PC-3 (cell line): Measurements from ENCODE around the gene ACTL10. TPM values are rescaled to one million over a fixed set of nuclear protein-coding genes. Genes with fewer than 3 reads are reported as not detected.

ENCODE experiments used
- ATAC-seq: fragments of 200-7000 bp; cut with Tn5 transposase; 2 replicates; pipeline ENCODE4 v1.9.1; 2020; ENCODE audit warnings: mild to moderate bottlenecking, moderate library complexity
- BruUV-seq: library from RNA; stranded (reverse); fragments of 400-500 nt; replicated peaks from 2 replicates; lab custom pipeline; 2021; lab: Mats Ljungman, UMichigan
- CTCF ChIA-PET: fragments of 300-600 bp; sonication (Branson Sonifier 250); formaldehyde crosslinking; loops from one replicate; lab custom pipeline; 2022; ENCODE audit warnings: antibody characterized with exemption; lab: Charles Lee
- POLR2A ChIA-PET: fragments of 300-600 bp; sonication (Branson Sonifier 250); formaldehyde crosslinking; loops from one replicate; lab custom pipeline; 2022; ENCODE audit warnings: antibody characterized with exemption; ENCODE audit not compliant: unreplicated experiment; lab: Charles Lee
- DNase-seq: peaks from one replicate; pipeline ENCODE4 v3.0.0-alpha.2; 2015
- H2AFZ ChIP-seq: fragments of 300-600 bp; sonication (generic); 2 replicates; pipeline ENCODE4 v1.6.0; 2016; ENCODE audit warnings: antibody characterized with exemption, low read length
- H3F3A ChIP-seq: fragments of 300-600 bp; sonication (generic); one replicate; pipeline ENCODE4 v1.6.0; 2017; ENCODE audit warnings: antibody characterized with exemption, low read length, control low read depth, mild to moderate bottlenecking; ENCODE audit not compliant: unreplicated experiment
- H3K27ac ChIP-seq: fragments of 300-600 bp; sonication (generic); 2 replicates; pipeline ENCODE4 v1.5.1; 2016; ENCODE audit warnings: mild to moderate bottlenecking, low read length
- H3K27me3 ChIP-seq: fragments of 300-600 bp; sonication (generic); 2 replicates; pipeline ENCODE4 v1.6.1; 2016; ENCODE audit warnings: low read length, mixed read lengths
- H3K36me3 ChIP-seq: fragments of 300-600 bp; sonication (generic); 2 replicates; pipeline ENCODE4 v1.6.1; 2016; ENCODE audit warnings: low read depth, mixed run types, low read length, mixed read lengths
- H3K4me1 ChIP-seq: fragments of 300-600 bp; sonication (generic); 2 replicates; pipeline ENCODE4 v1.5.1; 2016; ENCODE audit warnings: low read length; ENCODE audit not compliant: insufficient read depth
- H3K4me2 ChIP-seq: fragments of 300-600 bp; sonication (generic); 2 replicates; pipeline ENCODE4 v1.6.0; 2016; ENCODE audit warnings: low read length
- H3K4me3 ChIP-seq: fragments of 300-600 bp; sonication (generic); 2 replicates; pipeline ENCODE4 v1.5.1; 2016; ENCODE audit warnings: mild to moderate bottlenecking, low read length, mixed read lengths
- H3K79me2 ChIP-seq: fragments of 300-600 bp; sonication (generic); 2 replicates; pipeline ENCODE4 v1.6.1; 2017; ENCODE audit warnings: low read length, mixed read lengths
- H3K9ac ChIP-seq: fragments of 300-600 bp; sonication (generic); 2 replicates; pipeline ENCODE4 v1.6.0; 2016; ENCODE audit warnings: mild to moderate bottlenecking, low read length
- H3K9me2 ChIP-seq: fragments of 300-600 bp; sonication (generic); replicated peaks from 2 replicates; pipeline ENCODE4 v1.6.1; 2016; ENCODE audit warnings: mixed run types, low read length, mixed read lengths
- H3K9me3 ChIP-seq: fragments of 300-600 bp; sonication (generic); 2 replicates; pipeline ENCODE4 v1.6.1; 2016; ENCODE audit warnings: low read length, mixed read lengths
- H4K20me1 ChIP-seq: fragments of 300-600 bp; sonication (generic); 2 replicates; pipeline ENCODE4 v1.6.1; 2016; ENCODE audit warnings: low read length, mixed read lengths
- EZH2 ChIP-seq: fragments of 300-600 bp; sonication (generic); IDR thresholded peaks from one replicate; pipeline ENCODE4 v1.6.1; 2017; ENCODE audit warnings: antibody characterized with exemption, mild to moderate bottlenecking, low read length; ENCODE audit not compliant: unreplicated experiment
- EZH2phosphoT487 ChIP-seq: fragments of 300-600 bp; sonication (generic); IDR thresholded peaks from 2 replicates; pipeline ENCODE4 v1.6.1; 2018; ENCODE audit warnings: mild to moderate bottlenecking, antibody characterized with exemption, low read length, borderline replicate concordance
- intact Hi-C: fragments of 100-400 bp; cut with micrococcal nuclease; formaldehyde crosslinking; loops from 2 replicates; pipeline ENCODE4 v1.9.0; 2023
- total RNA-seq: library from RNA; depleted of rRNA; stranded (reverse); fragments of >200 nt; gene quantifications from 2 replicates; pipeline ENCODE4 v1.2.3, GENCODE V29; 2014
- TF ChIP-seq, protein P1 (sequence below): fragments of 300-600 bp; sonication (generic); conservative IDR thresholded peaks from 2 replicates; pipeline ENCODE4 v1.5.1; 2017; ENCODE audit warnings: antibody characterized with exemption, low read depth, mild to moderate bottlenecking, low read length

The ACTL10 gene
- total RNA-seq, 1 experiment from 2014 or later = 1.6 TPM

DNA sequence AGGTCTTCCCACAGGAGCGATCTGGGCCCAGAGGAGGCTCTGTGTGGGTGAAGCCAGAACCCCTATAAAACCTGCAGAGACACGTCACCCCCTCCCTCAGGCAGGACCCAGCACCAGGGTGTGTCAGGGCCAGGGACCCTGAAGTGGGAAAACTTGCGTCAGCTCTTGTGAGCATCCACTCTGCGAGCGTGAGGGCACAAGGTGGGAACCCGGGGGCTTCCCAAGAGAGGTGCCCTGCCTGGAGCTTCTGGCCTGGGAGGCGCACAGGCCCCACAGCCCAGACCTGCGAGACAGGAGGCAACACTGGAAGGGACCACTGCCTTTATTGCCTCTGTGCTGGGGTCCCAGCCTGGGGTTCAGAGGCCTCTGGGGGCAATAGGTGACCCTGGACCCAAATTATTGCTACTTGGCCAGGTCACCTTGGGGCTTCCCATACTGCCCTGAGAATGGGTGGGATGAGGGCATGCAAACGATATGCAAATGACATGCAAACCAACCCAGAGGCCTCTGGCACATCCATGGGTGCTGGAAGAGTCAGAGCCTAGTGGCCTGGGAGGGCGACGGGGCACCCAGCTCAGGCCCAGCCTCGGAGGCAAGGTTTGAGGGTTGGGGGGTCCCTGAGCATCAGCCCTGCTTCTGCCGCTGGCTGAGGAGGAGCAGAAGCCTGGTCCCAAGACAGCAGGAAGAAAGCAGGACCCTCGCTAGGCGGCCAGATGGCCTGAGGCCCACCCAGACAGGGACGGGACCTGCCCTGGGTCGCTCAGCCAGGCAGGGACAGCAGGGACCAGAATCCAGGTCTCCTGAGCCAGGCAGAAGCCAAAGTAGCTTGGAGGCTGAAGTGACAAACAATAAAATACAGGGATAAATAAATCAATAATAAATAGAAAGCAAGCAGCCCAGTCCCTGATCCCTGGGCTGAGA is 9.7 kb upstream of the ACTL10 start:
- Histone ChIP-seq H3K4me1 (peaks cover 12% of the 10 kb centered on the region; the same call in 1 of the 2 replicates), H4K20me1 (no peaks in the 10 kb centered on the region), H3K36me3 (no peaks in the 10 kb centered on the region; the same call in 1 of the 2 replicates), H3K4me3 (no peak overlapping the region), H3K27ac (no peak overlapping the region), H3K79me2 (no peaks in the 10 kb centered on the region), H3K4me2 (no peak overlapping the region), H3K9me2 (no peaks in the 10 kb centered on the region), H3K9me3 (no peaks in the 10 kb centered on the region), H3F3A (no peaks in the 10 kb centered on the region), H3K9ac (no peak overlapping the region), H2AFZ (no peak overlapping the region), H3K27me3 (no peaks in the 10 kb centered on the region)
- ChIA-PET POLR2A (no interaction called here), CTCF (no interaction called here)
- TF ChIP-seq, protein P1, sequence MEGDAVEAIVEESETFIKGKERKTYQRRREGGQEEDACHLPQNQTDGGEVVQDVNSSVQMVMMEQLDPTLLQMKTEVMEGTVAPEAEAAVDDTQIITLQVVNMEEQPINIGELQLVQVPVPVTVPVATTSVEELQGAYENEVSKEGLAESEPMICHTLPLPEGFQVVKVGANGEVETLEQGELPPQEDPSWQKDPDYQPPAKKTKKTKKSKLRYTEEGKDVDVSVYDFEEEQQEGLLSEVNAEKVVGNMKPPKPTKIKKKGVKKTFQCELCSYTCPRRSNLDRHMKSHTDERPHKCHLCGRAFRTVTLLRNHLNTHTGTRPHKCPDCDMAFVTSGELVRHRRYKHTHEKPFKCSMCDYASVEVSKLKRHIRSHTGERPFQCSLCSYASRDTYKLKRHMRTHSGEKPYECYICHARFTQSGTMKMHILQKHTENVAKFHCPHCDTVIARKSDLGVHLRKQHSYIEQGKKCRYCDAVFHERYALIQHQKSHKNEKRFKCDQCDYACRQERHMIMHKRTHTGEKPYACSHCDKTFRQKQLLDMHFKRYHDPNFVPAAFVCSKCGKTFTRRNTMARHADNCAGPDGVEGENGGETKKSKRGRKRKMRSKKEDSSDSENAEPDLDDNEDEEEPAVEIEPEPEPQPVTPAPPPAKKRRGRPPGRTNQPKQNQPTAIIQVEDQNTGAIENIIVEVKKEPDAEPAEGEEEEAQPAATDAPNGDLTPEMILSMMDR = no peak
- no peak for TF ChIP-seq EZH2
- TF ChIP-seq EZH2phosphoT487 = no peak
- ATAC-seq (no peak), DNase-seq (no peak)
- intact Hi-C loops = no loop called here
- BruUV-seq = no TSS peak

DNA sequence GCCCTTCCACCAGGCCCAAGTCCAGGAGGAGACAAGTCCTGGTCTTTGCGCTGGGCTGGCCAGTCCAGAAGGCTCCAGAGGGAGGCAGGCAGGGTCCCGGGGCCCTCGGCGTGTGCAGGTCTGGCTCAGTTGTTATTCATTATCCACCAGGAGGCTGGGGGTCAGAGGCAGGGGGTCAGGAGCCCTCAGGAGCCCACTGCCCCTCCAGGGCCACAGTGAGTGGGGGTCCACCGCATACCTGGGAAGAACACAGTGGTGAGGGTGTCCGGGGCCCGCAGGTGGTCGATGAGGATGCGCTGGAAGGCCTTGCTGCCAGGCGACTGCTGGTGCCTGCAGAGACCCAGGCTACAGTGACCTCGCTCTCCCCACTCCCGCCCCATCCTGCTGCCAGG is 9.0 kb upstream of the ACTL10 start:
- DNase-seq (no peak), ATAC-seq (no peak)
- H3K4me1 ChIP-seq = peaks cover 12% of the 10 kb centered on the region
- no peak overlapping the region for H3K4me2 ChIP-seq
- no peaks in the 10 kb centered on the region for H3F3A ChIP-seq
- no peaks in the 10 kb centered on the region for H4K20me1 ChIP-seq
- POLR2A ChIA-PET = no interaction called here
- no peaks in the 10 kb centered on the region for H3K9me3 ChIP-seq
- no peak overlapping the region for H3K4me3 ChIP-seq
- CTCF ChIA-PET = no interaction called here
- no peaks in the 10 kb centered on the region for H3K79me2 ChIP-seq
- no peak overlapping the region for H3K9ac ChIP-seq
- H3K27ac ChIP-seq = no peak overlapping the region
- no peaks in the 10 kb centered on the region for H3K9me2 ChIP-seq
- no peak for TF ChIP-seq EZH2phosphoT487
- TF ChIP-seq, protein P1 = no peak
- no peak for TF ChIP-seq EZH2
- BruUV-seq = no TSS peak
- no peaks in the 10 kb centered on the region; the same call in 1 of the 2 replicates for H3K36me3 ChIP-seq
- intact Hi-C loops = no loop called here
- H2AFZ ChIP-seq = no peak overlapping the region
- no peaks in the 10 kb centered on the region for H3K27me3 ChIP-seq

DNA sequence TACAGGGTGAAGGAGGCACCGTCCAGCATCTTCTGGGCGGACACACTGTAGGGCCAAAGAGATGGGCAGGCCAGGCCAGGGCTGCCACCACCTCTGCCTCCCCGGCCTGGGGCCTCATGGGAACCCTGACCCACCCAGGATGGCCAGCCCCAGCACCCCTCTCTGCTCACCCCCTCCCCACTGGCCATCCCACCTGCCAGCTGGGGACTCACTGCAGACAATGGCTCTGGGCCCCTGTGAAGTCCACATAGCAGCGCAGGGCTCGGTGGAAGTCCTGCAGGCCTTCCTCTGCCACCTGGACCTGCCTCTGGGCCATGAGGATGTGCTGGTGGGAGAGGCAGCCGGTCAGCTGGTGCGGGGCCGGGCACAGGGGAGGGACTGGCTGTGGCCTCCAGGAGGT is 8.2 kb upstream of the ACTL10 start:
- H3K9me2 ChIP-seq = no peaks in the 10 kb centered on the region
- H3F3A ChIP-seq = no peaks in the 10 kb centered on the region
- ChIA-PET POLR2A (no interaction called here), CTCF (no interaction called here)
- H2AFZ ChIP-seq = no peak overlapping the region
- no peak overlapping the region for H3K9ac ChIP-seq
- no peak overlapping the region for H3K4me3 ChIP-seq
- no peaks in the 10 kb centered on the region for H3K9me3 ChIP-seq
- no peaks in the 10 kb centered on the region for H3K79me2 ChIP-seq
- no peaks in the 10 kb centered on the region for H4K20me1 ChIP-seq
- H3K27me3 ChIP-seq = no peaks in the 10 kb centered on the region
- BruUV-seq = no TSS peak
- no peaks in the 10 kb centered on the region; the same call in 1 of the 2 replicates for H3K36me3 ChIP-seq
- intact Hi-C loops = no loop called here
- no peak for DNase-seq
- H3K4me1 ChIP-seq = peaks cover 16% of the 10 kb centered on the region
- ATAC-seq = no peak
- H3K27ac ChIP-seq = no peak overlapping the region
- H3K4me2 ChIP-seq = no peak overlapping the region
- TF ChIP-seq, protein P1 = no peak
- TF ChIP-seq EZH2 (no peak), EZH2phosphoT487 (no peak)
